GM21447 (cell line): Measurements from ENCODE around the gene RNF150.

ENCODE experiments used
- ATAC-seq: cut with Tn5 transposase; IDR thresholded peaks from one replicate; pipeline ENCODE4 v1.9.1; 2021; ENCODE audit not compliant: unreplicated experiment

Gene RNF150

DNA sequence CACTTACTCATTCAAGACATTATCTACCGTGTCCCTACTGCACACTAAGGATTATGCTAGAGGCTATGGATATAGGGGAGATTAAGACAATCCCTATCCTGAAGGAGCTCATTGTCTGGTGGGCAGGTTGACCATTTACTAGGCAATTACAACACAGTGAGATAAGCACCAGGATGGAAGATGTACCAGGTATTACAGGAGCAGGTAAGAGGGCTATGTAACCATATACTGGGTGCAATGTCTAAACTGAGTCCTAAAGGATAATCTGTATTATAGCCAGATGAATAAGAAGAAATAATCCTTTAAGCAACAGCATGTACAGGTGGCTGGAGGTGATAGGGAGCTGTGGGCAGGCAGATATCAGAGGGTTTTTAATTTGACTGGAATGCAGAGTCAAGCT is 263.8 kb downstream of the RNF150 start:
- ATAC-seq, result no peak

DNA sequence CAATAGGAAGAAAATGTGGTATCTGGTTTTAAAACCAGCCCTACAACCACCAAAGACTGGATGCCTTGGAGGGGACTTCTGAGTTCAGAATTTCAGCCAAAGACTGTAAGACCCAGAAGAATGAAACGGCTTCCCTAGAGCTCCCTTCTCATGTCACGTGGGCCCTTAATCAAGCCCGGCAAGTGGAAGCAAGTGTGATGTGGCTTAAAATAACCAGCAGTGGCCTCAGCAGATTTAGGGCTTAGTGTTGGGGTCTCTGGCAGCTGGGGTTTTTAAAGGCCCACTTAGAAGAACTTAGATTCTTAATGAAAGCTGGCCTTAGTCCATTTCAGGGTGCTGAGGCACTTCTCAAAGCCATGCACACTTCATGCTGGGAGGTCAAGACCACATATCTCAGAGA is 265.9 kb downstream of the RNF150 start:
- no peak for ATAC-seq

DNA sequence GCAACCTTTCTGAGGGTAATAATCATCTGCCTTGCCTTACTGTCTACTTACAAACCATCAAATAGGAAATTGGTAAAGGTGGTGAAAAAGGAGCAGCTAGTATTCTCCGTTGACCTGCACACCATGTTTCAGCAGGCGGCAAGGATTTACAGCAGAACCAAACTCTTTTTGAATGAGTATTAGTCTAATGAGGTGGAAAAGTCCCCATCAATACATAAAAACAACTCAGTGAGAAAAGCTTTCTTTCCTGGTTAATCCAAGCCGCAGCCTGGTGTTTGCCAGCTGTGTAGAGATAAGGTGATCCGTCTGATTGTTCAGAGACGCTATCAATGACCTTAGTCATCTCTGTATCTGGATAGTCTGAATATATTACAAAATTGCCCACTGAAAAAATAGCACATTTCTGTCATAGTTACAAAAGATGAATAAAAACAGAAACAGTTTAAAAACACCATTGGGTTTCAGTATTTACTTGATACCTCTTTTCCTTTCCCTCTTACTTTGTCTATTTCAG is 266.7 kb downstream of the RNF150 start:
- ATAC-seq, result no peak

DNA sequence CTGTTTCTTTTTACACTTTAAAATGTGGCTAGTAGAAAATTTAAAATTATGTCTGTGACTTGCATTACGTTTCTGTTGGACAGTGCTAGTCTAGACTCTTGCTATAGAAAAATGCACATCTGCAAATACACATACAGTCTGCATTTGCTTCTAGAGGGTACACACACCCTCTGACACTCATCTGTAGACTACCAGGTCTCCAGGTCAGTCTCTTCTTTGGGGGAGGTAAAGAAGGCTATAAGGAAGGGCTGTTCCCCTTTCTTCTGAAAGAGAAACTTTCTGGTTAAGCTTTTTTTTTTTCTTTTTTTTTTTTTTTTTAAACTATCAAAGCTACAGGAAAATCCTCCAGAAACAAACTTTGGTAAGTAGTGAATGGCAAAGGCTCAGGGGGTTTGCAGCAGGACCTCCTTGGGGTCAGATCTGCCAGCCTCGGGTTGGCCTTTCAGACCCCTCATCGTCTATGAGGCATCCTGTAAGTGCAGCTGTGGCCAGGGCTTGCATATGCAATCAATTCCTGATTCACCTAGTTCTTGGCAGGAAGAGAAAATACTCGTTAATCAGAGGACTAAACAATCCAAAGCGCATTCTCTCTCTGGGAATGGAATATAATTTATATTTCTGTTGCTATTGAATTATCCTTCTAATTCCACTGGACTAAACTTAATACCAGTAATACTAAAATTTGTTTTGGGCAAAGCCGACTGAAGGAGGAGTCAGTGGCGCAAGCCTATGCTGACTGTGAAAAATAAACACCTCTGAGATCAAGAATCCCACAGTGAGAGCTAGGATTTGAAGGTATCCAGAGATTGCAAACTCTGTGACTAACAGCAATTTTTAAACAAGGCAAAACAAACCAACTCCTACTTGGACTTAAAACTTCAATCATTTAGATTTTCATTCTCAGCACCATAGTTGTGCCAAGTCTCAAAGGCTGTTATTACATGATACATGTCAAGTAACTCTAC is 267.7 kb downstream of the RNF150 start:
- no peak for ATAC-seq

DNA sequence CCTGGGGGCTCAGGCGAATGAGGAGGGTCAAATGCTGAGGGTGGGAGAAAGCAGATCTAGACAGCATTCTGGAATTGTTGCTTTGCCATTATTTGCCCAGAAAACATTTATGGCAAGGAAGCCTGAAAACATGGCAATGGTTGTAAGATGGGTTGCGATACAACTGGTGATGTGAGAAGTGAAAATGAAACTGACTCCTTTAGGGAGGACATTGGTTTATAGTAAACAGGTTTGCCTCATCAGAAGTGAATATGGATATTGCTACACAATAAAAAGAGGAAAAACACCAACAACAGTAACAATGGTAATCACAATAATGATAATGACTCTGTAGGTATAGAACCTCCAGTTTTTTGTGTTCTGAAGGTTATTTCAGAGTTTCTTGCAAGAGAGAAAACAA is 270.1 kb downstream of the RNF150 start:
- ATAC-seq, result no peak

DNA sequence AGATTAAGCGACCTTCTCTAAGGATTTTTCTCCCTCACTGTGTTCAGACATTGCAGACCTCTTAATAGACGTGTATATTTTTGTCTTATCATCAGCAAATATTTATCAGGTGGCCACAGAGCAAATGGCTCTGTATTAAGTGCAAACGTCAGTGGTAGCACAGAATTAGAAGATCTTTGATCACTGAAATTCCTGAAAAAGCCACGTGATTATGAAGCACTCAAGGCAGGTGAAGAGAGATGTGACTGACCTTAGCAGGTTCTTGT is 271.2 kb downstream of the RNF150 start:
- no peak for ATAC-seq

DNA sequence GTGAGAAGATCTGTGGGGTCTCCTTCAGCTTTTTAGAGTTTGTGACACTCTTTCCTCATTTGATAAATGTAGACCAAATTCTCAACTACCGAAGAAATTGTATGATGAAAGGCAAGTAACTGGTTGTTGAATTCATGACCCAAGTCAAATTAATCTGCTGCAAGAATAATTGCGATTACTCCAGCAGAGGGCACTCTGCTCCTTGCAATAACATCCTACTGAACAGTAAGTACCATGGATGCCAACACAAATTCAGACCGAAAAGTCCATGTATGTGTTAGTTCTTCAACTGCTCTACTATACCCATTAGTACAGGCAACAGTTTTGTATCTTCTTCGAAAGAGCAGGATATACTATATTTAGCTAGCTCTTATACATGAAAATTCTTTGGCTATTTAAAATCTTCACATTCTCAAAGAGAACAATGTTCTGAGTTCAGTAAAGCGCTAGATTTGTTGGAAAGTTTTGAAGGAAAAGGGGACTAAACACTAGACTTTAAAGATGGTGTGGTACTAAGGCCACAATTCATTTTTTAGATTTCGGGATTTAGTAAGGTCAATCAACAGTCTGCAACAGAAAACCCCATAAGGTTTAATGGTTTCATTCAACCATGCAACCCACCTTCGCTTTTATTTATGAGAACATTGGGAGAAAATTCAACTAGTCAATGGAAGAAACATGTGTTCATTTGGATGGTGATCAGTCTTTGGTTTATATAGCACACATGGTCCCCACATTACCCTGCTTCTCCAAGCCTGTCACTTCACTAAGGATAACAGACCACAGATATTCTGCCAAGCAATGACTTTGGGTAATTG is 271.7 kb downstream of the RNF150 start:
- ATAC-seq, result peak; percentile 70

DNA sequence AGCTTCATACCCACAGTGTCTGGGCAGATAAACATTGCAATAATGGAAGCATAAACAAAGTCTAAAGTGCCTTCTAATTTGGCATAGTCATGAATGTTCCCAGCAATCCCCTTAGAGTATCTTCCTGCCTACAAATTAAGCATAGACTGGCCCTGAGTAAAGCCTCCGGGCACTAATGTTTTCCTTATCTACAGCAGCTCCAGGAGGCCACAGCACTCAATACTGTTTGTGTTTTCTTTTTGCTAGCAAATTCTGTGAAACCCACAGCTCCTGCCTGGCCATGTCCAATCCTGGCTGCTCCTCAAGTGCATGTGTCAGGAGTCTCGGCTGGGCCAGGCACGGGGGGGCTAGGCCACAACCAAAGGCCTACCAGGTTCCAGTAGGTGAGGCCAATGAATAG is 274.4 kb downstream of the RNF150 start:
- ATAC-seq, result no peak

DNA sequence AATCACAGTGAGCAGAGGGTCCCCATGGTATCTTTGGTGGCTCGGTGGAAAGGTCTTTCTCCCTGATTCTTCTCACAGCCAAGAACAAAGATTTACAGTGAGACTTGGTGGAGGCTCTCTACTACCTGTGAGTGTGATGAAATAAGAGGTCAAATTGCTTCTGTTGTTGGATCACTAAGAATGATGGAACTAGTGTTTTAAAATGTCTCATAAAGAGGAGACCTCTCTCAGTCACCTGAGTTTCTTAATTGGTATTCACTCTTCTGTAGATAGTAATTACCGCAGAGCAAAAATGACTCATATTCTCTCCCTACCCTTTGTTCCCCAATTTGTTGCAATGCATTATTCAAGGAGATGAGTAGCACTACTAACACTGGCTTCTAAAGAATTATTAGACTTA is 276.2 kb downstream of the RNF150 start:
- ATAC-seq, result no peak

DNA sequence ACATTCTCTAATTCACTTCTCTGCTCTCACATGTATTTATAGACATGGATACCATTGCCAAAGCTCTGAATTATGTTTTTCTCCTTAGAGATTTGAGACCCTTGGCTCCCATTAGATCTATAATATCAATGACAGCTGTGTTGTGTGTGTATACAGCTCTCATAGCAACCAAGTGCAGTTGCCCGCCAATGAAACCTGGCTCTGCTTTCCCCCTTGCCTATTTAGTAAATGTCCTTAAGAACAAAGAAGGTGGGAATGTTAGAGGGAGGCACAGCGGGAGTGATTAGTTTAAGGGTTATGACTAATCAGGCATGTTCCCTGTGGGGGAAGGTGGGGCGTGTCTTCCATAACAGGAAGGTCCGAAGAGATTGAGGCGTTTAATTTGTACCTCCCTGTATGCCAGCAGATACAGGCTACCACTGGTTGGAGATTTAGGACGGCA is 276.6 kb downstream of the RNF150 start:
- ATAC-seq, result no peak

DNA sequence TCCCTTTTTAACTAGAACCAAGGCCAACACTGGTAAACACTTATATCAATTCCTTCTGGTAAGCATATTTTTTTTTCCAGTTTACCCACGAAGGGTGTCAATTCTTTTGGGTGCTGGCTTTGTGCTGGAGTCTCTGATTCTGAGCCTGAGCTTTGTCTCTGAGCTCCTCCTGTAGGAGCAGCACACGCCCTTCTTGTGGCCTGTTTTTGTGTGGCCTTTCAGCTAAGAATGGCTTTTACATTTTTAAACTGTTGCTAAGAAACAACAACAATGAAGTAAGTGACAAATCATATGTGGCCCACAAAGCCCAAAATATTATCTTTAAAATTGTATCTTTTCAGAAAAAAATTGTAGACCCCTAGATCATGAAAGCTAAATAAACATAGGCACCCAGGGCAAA is 279.1 kb downstream of the RNF150 start:
- ATAC-seq, result no peak

DNA sequence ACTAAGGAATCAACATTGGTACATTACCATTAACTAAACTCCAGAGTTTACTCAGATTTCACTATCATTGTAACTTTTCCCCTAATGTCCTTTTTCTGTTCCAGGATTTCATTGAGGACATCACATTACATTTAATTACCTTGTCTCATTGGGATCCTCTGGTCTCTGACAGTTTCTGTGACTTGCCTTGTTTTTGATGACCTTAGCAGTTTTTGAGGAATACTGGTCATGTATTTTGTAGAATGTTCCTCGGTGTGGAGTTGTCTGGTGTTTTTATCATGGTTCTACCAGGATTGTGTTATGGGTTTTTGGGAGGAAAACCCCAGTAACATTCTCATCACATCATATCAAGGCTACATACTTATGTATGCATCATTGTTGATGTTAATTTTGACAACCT is 281.5 kb downstream of the RNF150 start:
- no peak for ATAC-seq

DNA sequence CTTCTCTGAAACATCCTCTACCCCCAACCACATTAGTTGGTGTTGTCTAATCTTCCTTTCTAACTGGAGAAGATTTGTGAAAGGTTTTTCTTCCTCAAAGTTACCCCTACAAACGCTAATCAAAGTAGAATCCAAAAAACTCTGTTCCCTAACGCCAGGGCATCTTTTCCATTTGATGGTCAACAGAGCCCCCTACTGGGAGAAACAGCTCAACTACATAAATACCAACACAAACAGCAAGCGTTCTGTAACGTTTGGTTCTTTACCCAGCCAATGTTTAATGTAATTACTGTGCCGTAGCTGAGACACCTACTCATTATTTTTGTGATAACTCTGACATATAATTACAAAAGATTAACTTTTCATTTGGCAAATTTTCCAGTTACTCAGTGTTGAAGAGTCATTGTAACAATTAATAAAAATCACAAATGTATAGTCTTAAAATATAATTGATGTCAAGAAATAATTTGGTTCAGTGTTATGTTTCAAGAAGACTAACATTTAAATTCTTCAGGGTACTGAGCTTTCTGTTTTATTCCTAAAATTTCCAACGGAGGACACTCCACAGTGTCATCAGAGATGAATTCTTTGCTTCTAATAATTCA is 282.1 kb downstream of the RNF150 start:
- no peak for ATAC-seq

DNA sequence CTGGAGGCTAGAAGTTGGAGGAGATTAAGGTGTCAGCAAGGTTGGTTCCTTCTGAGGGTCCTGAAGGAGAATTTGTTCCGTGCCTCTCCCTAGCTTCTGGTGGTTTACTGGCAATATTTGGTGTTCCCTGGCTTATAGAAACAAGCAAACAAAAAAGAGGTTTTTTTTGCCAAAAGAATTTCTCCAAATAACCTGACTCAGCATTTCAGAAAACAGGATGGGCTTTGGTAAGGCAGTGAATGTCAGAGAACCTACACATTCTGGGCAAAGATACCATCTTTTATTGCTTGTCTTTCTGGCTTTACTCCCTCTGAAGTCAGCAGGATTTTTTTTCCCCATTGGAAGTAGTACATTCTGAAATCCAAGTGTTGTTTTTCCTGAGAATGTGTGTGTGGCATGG is 283.7 kb downstream of the RNF150 start:
- no peak for ATAC-seq

DNA sequence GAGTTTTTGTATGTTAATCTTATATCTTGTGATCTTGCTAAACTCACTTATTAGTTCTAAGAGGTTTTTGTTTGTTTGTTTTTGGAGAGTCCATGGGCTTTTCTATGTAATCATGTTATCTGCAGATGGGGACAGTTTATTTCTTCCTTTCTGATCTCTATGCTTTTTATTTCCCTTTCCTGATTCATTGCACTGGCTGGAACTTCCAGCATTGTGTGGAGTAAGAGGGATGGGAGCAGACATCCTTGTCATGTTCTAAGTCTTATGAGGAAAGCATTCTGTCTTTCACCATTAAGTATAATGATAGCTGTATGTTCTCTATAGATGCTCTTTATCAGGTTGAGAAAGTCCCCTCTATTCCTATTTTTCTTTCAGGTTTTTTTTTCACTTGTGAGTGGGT is 286.5 kb downstream of the RNF150 start:
- ATAC-seq, result no peak

DNA sequence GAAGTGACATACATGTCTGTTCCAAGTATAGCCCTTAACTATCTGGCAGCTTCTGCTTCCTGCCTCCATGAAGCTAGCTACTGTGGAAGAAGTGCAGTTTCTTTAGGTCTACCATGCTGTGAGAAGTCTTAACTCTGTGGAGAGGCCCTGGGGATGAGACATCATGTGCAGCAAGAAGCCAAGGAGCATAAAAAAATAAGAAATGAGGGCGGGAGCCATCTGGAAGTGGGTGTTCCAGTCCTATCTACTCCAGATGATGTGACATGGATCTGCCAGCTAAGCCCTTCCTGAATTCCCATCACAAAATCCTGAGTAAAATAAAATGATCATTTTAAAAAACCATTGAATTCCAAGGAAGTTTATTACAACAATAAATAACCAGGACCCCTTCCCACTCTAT is 289.2 kb downstream of the RNF150 start:
- ATAC-seq, result no peak

DNA sequence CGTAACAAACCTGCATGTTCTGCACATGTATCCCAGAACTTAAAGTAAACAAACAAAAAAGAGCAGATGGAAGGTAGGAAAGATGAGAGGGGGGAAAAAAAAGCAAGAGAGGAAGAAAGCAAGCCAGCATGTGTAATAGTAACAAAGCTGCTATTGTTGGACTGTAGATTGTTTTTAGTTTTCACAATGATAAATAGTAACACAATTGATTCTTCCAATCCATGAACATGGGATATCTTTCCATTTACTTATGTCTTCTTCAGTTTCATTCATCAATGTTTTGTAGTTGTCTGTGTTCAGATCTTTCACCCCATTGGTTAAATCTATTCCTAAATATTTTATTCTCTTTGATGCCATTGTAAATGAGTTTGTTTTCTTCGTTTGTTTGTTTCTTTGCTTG is 292.1 kb downstream of the RNF150 start:
- ATAC-seq, result no peak

DNA sequence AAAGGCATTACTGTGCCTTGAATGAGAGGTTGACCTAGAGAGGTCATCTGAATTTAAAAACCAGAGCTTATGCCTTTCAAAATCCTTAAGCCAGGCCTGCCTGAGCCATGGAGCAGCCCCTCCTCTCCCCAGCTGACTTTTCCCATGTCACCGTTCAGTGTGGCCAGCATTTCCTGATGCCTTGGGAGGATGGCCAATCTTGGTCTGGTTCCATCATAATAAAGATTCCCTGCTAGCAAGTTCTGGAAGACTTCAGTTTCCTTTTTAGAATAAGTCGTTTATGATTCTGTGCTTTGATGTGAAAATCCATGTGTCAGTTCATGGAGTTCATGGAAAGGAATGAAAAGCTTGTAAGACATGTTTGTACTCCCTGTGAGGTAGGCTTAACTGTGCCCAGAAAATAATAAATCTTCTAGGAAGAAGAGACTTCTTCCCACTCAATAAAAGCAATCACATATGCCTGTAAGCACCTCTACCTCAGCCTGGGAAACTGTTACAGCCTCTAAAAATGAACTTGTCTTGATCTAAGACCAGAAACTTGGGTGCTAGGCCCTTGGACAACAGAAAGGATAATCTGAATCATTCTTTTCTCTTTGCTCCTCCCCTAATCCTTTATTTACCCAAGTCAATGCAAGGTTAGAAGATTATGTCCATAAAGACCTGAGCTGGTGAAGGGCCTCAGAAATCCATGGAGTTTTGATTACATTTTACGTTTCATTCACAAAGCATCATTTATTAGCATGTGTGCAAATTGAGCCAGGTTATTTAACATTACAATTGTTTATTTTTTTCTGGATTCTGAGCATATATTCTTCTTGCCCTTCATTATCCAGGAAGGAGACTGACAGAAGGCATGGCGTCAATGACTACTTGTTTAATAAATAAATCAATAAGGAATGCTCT is 293.1 kb downstream of the RNF150 start:
- no peak for ATAC-seq

DNA sequence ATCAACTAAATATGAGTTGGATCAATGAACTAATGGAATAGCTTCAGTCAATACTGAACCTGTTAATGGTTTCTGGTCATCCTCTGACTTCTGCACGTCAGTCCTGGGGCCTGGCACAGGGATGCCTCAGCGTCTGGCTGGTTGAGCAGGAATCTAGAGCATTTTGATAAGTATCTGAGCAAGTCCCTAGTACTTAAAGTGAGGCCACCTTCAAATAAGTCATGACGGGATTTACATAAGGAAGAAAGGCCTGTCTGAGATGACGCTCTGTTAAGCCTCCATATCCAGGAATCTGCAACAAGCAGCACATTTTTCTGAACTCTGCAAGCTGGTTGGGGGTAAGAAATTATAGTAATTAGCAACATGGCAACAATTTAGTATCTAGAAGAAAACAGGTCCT is 293.9 kb downstream of the RNF150 start:
- ATAC-seq, result no peak

DNA sequence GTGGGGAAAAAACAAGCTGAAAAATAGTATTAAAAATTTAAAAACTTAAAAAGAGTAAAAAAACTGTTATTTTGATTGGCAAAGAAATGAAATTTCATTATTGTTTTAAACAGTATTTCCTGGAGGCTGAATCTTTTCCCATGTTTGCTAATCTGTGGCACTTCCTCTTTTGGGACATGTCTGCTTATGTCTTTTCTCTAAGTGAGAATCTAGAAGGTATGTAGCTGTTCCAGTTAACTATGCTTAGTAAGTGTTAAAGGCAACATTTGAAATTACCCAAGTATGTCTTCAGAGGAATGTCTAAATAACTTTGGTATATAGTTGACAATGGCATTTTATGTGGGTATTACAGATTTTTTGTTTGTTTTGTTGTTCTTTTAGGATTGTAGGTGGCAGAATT is 295.5 kb downstream of the RNF150 start:
- no peak for ATAC-seq
